Measurements from ENCODE around the gene CCL23.
"Not testable (repeated sequence)": the region's sequence is repeated elsewhere in the genome, so short reads cannot be mapped to it uniquely, and the experiment has no call there.

GRCh38 chr17:35995346-35995745, 22.4 kb downstream of the CCL23 start:
- TF ChIP-seq CTCF (conservative IDR thresholded peaks at IDR 0.05 in 1 of 2, IDR thresholded peaks at IDR 0.05 in 1 of 2; ENCODE audit: low read depth in 1 of 2, low read length in 2 of 2); EZH2 (IDR thresholded peaks at IDR 0.05; ENCODE audit: low read length, missing control alignments): not testable (repeated sequence)

All from fibroblast of lung (primary cell).